ENCODE results near the gene CNIH3. TPM values are rescaled to one million over a fixed set of nuclear protein-coding genes. Genes with fewer than 3 reads are reported as not detected.

The CNIH3 gene
- total RNA-seq, 1 donor: 3.6 TPM

- Histone ChIP-seq H3K4me3 (ENCODE audit: insufficient read depth, low read length) (no peak overlapping the region), H3K27ac (ENCODE audit: low read depth, low read length) (no peak overlapping the region), H4K20me1 (ENCODE audit: insufficient read depth, low read length) (no peaks in the 10 kb centered on the region), H3K4me1 (ENCODE audit: insufficient read depth, low read length) (peaks cover 40% of the 10 kb centered on the region), H3K36me3 (ENCODE audit: insufficient read depth, low read length) (no peaks in the 10 kb centered on the region), H3K4me2 (ENCODE audit: insufficient read depth, low read length) (no peak overlapping the region), H2AFZ (ENCODE audit: low read length) (no peak overlapping the region), H3K27me3 (ENCODE audit: insufficient read depth, low read length) (no peaks in the 10 kb centered on the region), H3K79me2 (ENCODE audit: insufficient read depth, low read length) (no peaks in the 10 kb centered on the region), H3K9me3 (ENCODE audit: low read depth, low read length) (no peaks in the 10 kb centered on the region)
- no peak for DNase-seq (ENCODE audit: insufficient read length, low spot score, missing footprints)
- TF ChIP-seq, protein P1, sequence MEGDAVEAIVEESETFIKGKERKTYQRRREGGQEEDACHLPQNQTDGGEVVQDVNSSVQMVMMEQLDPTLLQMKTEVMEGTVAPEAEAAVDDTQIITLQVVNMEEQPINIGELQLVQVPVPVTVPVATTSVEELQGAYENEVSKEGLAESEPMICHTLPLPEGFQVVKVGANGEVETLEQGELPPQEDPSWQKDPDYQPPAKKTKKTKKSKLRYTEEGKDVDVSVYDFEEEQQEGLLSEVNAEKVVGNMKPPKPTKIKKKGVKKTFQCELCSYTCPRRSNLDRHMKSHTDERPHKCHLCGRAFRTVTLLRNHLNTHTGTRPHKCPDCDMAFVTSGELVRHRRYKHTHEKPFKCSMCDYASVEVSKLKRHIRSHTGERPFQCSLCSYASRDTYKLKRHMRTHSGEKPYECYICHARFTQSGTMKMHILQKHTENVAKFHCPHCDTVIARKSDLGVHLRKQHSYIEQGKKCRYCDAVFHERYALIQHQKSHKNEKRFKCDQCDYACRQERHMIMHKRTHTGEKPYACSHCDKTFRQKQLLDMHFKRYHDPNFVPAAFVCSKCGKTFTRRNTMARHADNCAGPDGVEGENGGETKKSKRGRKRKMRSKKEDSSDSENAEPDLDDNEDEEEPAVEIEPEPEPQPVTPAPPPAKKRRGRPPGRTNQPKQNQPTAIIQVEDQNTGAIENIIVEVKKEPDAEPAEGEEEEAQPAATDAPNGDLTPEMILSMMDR (IDR thresholded peaks at IDR 0.05; ENCODE audit: extremely low read depth, low read depth, low read length): no peak
Measured at GRCh38 chr1:224731633-224732032, 115.5 kb downstream of the CNIH3 start.

GRCh38 chr1:224732377-224733026 is 116.4 kb downstream of the CNIH3 start:
- no peaks in the 10 kb centered on the region for H3K79me2 ChIP-seq (ENCODE audit: insufficient read depth, low read length)
- H2AFZ ChIP-seq (ENCODE audit: low read length): no peak overlapping the region
- H3K27ac ChIP-seq (ENCODE audit: low read depth, low read length): peak overlapping the region; percentile 15
- no peaks in the 10 kb centered on the region for H3K36me3 ChIP-seq (ENCODE audit: insufficient read depth, low read length)
- TF ChIP-seq, protein P1 (IDR thresholded peaks at IDR 0.05; ENCODE audit: extremely low read depth, low read depth, low read length): no peak
- H3K9me3 ChIP-seq (ENCODE audit: low read depth, low read length): no peaks in the 10 kb centered on the region
- H3K4me3 ChIP-seq (ENCODE audit: insufficient read depth, low read length): no peak overlapping the region
- no peaks in the 10 kb centered on the region for H3K27me3 ChIP-seq (ENCODE audit: insufficient read depth, low read length)
- H3K4me2 ChIP-seq (ENCODE audit: insufficient read depth, low read length): no peak overlapping the region
- no peaks in the 10 kb centered on the region for H4K20me1 ChIP-seq (ENCODE audit: insufficient read depth, low read length)
- H3K4me1 ChIP-seq (ENCODE audit: insufficient read depth, low read length): peaks cover 39% of the 10 kb centered on the region
- DNase-seq (ENCODE audit: insufficient read length, low spot score, missing footprints): no peak

GRCh38 chr1:224733027-224733911 is 117.2 kb downstream of the CNIH3 start:
- Histone ChIP-seq H3K4me1 (ENCODE audit: insufficient read depth, low read length) (peaks cover 35% of the 10 kb centered on the region), H3K27ac (ENCODE audit: low read depth, low read length) (peak overlapping the region; percentile 59), H3K4me3 (ENCODE audit: insufficient read depth, low read length) (no peak overlapping the region), H2AFZ (ENCODE audit: low read length) (peak overlapping the region; percentile 76), H3K4me2 (ENCODE audit: insufficient read depth, low read length) (no peak overlapping the region), H3K27me3 (ENCODE audit: insufficient read depth, low read length) (no peaks in the 10 kb centered on the region), H3K36me3 (ENCODE audit: insufficient read depth, low read length) (no peaks in the 10 kb centered on the region), H3K9me3 (ENCODE audit: low read depth, low read length) (no peaks in the 10 kb centered on the region), H3K79me2 (ENCODE audit: insufficient read depth, low read length) (no peaks in the 10 kb centered on the region), H4K20me1 (ENCODE audit: insufficient read depth, low read length) (no peaks in the 10 kb centered on the region)
- TF ChIP-seq, protein P1 (IDR thresholded peaks at IDR 0.05; ENCODE audit: extremely low read depth, low read depth, low read length): no peak
- no peak for DNase-seq (ENCODE audit: insufficient read length, low spot score, missing footprints)
